Kidney (tissue), 14 donors: ENCODE data around the gene CASD1. TPM values are rescaled to one million over a fixed set of nuclear protein-coding genes. Genes with fewer than 3 reads are reported as not detected.

Source experiments
- DNase-seq, 5 donors: peaks; one replicate each; pipeline ENCODE4 v3.0.0-alpha.2; 2013 to 2020
- FAIRE-seq: peaks from 2 replicates; lab custom pipeline; 2012; peaks lifted over from hg19 to GRCh38; lab: Jason Lieb, UNC
- H3K27ac ChIP-seq, 2 donors: one replicate each; pipeline ENCODE4 v1.7.0; 2013; ENCODE audit warnings: low read depth in 2 of 2, low read length in 2 of 2, inconsistent platforms in 1 of 2
- H3K27me3 ChIP-seq: one replicate; pipeline ENCODE4 v1.7.1; 2013; ENCODE audit warnings: low read length, inconsistent platforms; ENCODE audit not compliant: control insufficient read depth, insufficient read depth
- H3K36me3 ChIP-seq, 3 donors: one replicate each; pipeline versions ENCODE4 v1.7.0 to v1.7.1; 2013; ENCODE audit warnings: low read length in 3 of 3, control low read depth in 1 of 3, inconsistent platforms in 1 of 3; ENCODE audit not compliant: insufficient read depth in 3 of 3, control insufficient read depth in 2 of 3
- H3K4me1 ChIP-seq, 3 donors: one replicate each; pipeline versions ENCODE4 v1.7.0 to v1.7.1; 2013; ENCODE audit warnings: low read length in 3 of 3, inconsistent platforms in 1 of 3, low read depth in 1 of 3; ENCODE audit not compliant: control insufficient read depth in 2 of 3, insufficient read depth in 2 of 3
- H3K4me3 ChIP-seq, 3 donors: one replicate each; pipeline versions ENCODE4 v1.7.0 to v1.8.1; 2013; ENCODE audit warnings: low read length in 3 of 3, control low read depth in 1 of 3, inconsistent platforms in 1 of 3
- H3K9ac ChIP-seq, 3 donors: one replicate each; pipeline versions ENCODE4 v1.7.0 to v1.7.1; 2013; ENCODE audit warnings: low read length in 3 of 3, control low read depth in 1 of 3, inconsistent platforms in 1 of 3
- H3K9me3 ChIP-seq, 3 donors: one replicate each; pipeline versions ENCODE4 v1.7.0 to v1.7.1; 2013; ENCODE audit warnings: low read length in 3 of 3, control low read depth in 1 of 3, inconsistent platforms in 1 of 3; ENCODE audit not compliant: control insufficient read depth in 2 of 3, insufficient read depth in 1 of 3
- intact Hi-C: fragments of 100-400 bp; cut with DNase I; formaldehyde crosslinking; loops from one replicate; pipeline ENCODE4 v1.11.1; 2022
- polyA plus RNA-seq: library from polyadenylated mRNA; stranded (reverse); fragments of 350-450 nt; fragmentation: Illumina TruSeq; extraction: RNeasy Lipid Tissue Mini Kit (QIAGEN cat#74804); gene quantifications from one replicate; pipeline ENCODE4 v1.2.3, GENCODE V29; 2014; ENCODE audit warnings: low read depth, low replicate concordance; ENCODE audit not compliant: insufficient read depth
- total RNA-seq: library from RNA; stranded (reverse); fragmentation: NEBNext Ultra II Directional; extraction: Animal tissue kit (Norgen Biotek cat#: 25700); gene quantifications from one replicate; pipeline ENCODE4 v1.2.1, GENCODE V29; 2021
- TF ChIP-seq, protein P1 (sequence below): IDR thresholded peaks from 3 replicates; pipeline ENCODE4 v1.5.1; 2012; ENCODE audit warnings: mild to moderate bottlenecking, moderate library complexity, borderline replicate concordance; ENCODE audit not compliant: insufficient read depth; ENCODE audit errors: extremely low read depth
- donor health status: control.
- donor health status: control.
- donor health status: control.
- donor health status: control.
- donor health status: control.
- donor health status: DM: yes; HTN: yes; CAD: no.
- donor health status: Normal renal cell carcinoma (clear cell type).

CASD1 gene
- total and polyA plus RNA-seq, 2 donors from 2014 or later, result 10.8 to 22.8 TPM

GRCh38 chr7:94562525-94562924 lies 52.9 kb downstream of the CASD1 start:
- Histone ChIP-seq H3K9ac (no peak overlapping the region), H3K4me1 (no peaks in the 10 kb centered on the region), H3K27ac (no peak overlapping the region), H3K27me3 (no peaks in the 10 kb centered on the region), H3K4me3 (no peak overlapping the region), H3K9me3 (no peaks in the 10 kb centered on the region), H3K36me3 (no peaks in the 10 kb centered on the region)
- DNase-seq (no peak), FAIRE-seq (no peak)
- TF ChIP-seq, protein P1, sequence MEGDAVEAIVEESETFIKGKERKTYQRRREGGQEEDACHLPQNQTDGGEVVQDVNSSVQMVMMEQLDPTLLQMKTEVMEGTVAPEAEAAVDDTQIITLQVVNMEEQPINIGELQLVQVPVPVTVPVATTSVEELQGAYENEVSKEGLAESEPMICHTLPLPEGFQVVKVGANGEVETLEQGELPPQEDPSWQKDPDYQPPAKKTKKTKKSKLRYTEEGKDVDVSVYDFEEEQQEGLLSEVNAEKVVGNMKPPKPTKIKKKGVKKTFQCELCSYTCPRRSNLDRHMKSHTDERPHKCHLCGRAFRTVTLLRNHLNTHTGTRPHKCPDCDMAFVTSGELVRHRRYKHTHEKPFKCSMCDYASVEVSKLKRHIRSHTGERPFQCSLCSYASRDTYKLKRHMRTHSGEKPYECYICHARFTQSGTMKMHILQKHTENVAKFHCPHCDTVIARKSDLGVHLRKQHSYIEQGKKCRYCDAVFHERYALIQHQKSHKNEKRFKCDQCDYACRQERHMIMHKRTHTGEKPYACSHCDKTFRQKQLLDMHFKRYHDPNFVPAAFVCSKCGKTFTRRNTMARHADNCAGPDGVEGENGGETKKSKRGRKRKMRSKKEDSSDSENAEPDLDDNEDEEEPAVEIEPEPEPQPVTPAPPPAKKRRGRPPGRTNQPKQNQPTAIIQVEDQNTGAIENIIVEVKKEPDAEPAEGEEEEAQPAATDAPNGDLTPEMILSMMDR, result no peak
- intact Hi-C loops, result no loop called here

DNA sequence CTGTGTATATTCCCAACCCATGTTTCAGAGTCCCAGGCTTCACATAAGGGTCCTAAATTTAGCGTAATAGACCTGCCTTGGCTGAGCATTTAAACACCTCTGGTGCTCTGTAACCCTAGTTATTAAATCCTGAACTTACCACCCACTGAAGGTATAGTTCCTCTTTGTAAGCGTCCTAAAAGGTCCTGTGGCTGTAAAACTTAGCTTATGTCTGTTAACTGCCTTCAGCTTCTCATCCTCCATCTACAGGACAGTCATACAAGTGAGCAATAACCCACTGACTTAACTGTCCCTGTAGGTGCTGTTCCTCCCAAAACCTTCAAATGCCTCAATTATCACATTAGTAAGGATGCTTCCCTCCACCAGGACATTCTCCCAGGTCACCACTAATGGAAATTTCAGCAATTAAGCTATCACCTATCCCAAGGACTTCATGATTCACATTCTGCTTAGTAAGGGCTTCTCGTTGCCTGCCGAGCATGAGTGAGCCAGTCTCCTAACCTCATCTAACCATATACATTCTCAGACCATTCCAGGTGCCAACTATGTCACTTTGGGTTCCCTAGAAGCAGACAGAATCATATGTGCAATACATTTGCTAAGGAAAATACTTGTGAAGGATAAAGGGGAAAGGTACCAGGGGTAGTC lies 55.8 kb downstream of the CASD1 start:
- no peaks in the 10 kb centered on the region for H3K27me3 ChIP-seq
- intact Hi-C loops, result no loop called here
- no peak overlapping the region for H3K27ac ChIP-seq
- H3K9ac ChIP-seq, result no peak overlapping the region
- no peaks in the 10 kb centered on the region for H3K4me1 ChIP-seq
- H3K4me3 ChIP-seq, result no peak overlapping the region
- TF ChIP-seq, protein P1, result no peak
- DNase-seq, result no peak
- no peaks in the 10 kb centered on the region for H3K9me3 ChIP-seq
- H3K36me3 ChIP-seq, result no peaks in the 10 kb centered on the region
- FAIRE-seq, result no peak

GRCh38 chr7:94567396-94567795 lies 57.8 kb downstream of the CASD1 start:
- Histone ChIP-seq H3K4me1 (no peaks in the 10 kb centered on the region), H3K27ac (no peak overlapping the region), H3K36me3 (no peaks in the 10 kb centered on the region), H3K9ac (no peak overlapping the region), H3K9me3 (no peaks in the 10 kb centered on the region), H3K27me3 (no peaks in the 10 kb centered on the region), H3K4me3 (no peak overlapping the region)
- DNase-seq (no peak), FAIRE-seq (no peak)
- TF ChIP-seq, protein P1, result no peak
- intact Hi-C loops, result no loop called here

DNA sequence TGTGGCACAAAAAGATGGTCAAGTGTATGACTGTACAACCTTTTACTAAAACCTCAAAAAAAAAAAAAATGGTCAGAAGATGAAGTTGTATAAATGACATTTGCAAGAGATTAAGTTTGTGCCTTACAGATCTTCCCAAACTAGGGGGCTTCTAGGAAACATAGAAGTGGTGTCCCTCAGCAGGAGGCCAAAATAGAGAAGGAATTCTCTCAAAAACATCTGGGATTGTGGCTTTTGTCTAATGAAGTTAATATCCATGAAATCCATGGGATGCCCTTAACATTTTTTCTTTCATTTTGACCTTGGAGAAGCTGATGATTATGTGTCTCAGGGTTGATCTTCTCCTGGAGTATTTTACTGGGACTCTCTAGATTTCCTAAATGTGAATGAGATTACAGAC lies 62.2 kb downstream of the CASD1 start:
- peaks cover 0 to 9% (median 0%) of the 10 kb centered on the region in 3 donors for H3K9me3 ChIP-seq
- H3K9ac ChIP-seq, result no peak overlapping the region
- intact Hi-C loops, result no loop called here
- DNase-seq (no peak), FAIRE-seq (no peak)
- H3K4me3 ChIP-seq, result no peak overlapping the region
- H3K4me1 ChIP-seq, result no peaks in the 10 kb centered on the region
- TF ChIP-seq, protein P1, result no peak
- H3K27ac ChIP-seq, result no peak overlapping the region
- H3K27me3 ChIP-seq, result no peaks in the 10 kb centered on the region
- peaks cover 0 to 3% (median 0%) of the 10 kb centered on the region in 3 donors for H3K36me3 ChIP-seq
